ENCODE measurements around the gene MTHFR.

DNA sequence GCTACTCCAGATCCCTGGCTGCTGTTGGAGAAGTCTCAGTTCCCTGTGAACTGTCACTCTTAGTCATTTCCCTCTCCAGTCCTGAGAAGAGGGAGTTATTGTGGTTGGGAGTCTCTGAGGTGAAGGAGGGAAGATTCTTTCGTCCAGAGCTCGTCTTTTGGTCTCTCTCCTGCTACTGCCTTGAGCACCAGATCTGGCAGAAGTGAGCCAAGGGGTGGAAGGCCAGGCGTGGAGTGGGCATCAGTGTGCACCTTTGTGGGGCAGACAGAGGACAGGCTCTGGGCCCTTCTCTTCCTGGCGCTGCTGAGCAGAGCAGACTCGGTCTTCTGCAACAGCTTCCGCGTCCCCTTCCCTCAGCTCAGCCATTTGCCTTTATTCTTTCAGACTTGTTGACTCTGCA, 19.4 kb upstream of the MTHFR start:
- TF ChIP-seq, protein P1, sequence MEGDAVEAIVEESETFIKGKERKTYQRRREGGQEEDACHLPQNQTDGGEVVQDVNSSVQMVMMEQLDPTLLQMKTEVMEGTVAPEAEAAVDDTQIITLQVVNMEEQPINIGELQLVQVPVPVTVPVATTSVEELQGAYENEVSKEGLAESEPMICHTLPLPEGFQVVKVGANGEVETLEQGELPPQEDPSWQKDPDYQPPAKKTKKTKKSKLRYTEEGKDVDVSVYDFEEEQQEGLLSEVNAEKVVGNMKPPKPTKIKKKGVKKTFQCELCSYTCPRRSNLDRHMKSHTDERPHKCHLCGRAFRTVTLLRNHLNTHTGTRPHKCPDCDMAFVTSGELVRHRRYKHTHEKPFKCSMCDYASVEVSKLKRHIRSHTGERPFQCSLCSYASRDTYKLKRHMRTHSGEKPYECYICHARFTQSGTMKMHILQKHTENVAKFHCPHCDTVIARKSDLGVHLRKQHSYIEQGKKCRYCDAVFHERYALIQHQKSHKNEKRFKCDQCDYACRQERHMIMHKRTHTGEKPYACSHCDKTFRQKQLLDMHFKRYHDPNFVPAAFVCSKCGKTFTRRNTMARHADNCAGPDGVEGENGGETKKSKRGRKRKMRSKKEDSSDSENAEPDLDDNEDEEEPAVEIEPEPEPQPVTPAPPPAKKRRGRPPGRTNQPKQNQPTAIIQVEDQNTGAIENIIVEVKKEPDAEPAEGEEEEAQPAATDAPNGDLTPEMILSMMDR (IDR thresholded peaks at IDR 0.05): no peak
- TF ChIP-seq EP300 (IDR thresholded peaks at IDR 0.05): no peak
- TF ChIP-seq POLR2A (IDR thresholded peaks at IDR 0.05): no peak

All from suprapubic skin (tissue), 3 donors.